22Rv1 (cell line): ENCODE results near the gene ACSF3.

ENCODE experiments used
- ZFX ChIP-seq: fragments of 450-650 bp; IDR thresholded peaks from 2 replicates; pipeline ENCODE4 v1.6.1; 2017; ENCODE audit warnings: antibody characterized with exemption, borderline replicate concordance
- TF ChIP-seq, protein P1 (sequence below): fragments of 450-650 bp; IDR thresholded peaks from 2 replicates; pipeline ENCODE4 v1.5.1; 2017; ENCODE audit warnings: mild to moderate bottlenecking

DNA sequence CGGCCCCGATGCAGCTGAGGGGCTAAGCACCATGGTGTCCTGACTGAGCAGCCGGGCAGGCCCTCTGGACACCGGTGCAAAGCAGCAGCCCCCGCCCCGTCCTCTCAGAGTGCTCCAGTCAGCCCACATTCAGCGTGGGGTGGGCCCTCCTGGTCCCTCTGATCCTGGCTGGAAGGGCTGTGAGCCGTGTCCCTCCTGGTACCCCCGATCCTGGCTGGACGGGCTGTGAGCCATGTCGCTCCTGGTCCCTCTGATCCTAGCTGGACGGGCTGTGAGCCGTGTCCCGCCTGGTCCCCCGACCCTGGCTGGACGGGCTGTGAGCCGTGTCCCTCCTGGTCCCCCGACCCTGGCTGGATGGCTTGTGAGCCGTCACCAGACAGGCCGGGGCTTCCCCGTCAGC, 26.9 kb upstream of the ACSF3 start:
- TF ChIP-seq, protein P1, sequence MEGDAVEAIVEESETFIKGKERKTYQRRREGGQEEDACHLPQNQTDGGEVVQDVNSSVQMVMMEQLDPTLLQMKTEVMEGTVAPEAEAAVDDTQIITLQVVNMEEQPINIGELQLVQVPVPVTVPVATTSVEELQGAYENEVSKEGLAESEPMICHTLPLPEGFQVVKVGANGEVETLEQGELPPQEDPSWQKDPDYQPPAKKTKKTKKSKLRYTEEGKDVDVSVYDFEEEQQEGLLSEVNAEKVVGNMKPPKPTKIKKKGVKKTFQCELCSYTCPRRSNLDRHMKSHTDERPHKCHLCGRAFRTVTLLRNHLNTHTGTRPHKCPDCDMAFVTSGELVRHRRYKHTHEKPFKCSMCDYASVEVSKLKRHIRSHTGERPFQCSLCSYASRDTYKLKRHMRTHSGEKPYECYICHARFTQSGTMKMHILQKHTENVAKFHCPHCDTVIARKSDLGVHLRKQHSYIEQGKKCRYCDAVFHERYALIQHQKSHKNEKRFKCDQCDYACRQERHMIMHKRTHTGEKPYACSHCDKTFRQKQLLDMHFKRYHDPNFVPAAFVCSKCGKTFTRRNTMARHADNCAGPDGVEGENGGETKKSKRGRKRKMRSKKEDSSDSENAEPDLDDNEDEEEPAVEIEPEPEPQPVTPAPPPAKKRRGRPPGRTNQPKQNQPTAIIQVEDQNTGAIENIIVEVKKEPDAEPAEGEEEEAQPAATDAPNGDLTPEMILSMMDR, result no peak
- no peak for TF ChIP-seq ZFX
